AG09309 (cell line): Measurements from ENCODE around the gene ZFP14.
A peak's percentile ranks its signal among the peaks of the same experiment; 100 is the strongest.

ENCODE experiments used
- DNase-seq: peaks from one replicate; pipeline ENCODE4 v3.0.0-alpha.2; 2010; ENCODE audit warnings: low read depth
- H3K4me3 ChIP-seq: 2 replicates; pipeline ENCODE4 v1.5.1; 2011; ENCODE audit warnings: mild to moderate bottlenecking, low read depth, low read length, moderate library complexity; ENCODE audit not compliant: control insufficient read depth
- CTCF ChIP-seq: IDR thresholded peaks from 2 replicates; pipeline ENCODE4 v1.5.1; 2011; ENCODE audit warnings: mild to moderate bottlenecking, low read depth, low read length, inconsistent platforms; ENCODE audit not compliant: insufficient read depth, control insufficient read depth; ENCODE audit errors: missing control alignments

ZFP14 gene

GRCh38 chr19:36417752-36418286 lies 38.8 kb upstream of the ZFP14 start:
- DNase-seq = no peak
- peak overlapping the region; percentile 75 for H3K4me3 ChIP-seq
- no peak for TF ChIP-seq CTCF

GRCh38 chr19:36409841-36410240 lies 30.8 kb upstream of the ZFP14 start:
- no peak overlapping the region for H3K4me3 ChIP-seq
- no peak for DNase-seq
- TF ChIP-seq CTCF = no peak

GRCh38 chr19:36408101-36408500 lies 29.1 kb upstream of the ZFP14 start:
- no peak for TF ChIP-seq CTCF
- DNase-seq = no peak
- no peak overlapping the region for H3K4me3 ChIP-seq

- H3K4me3 ChIP-seq = no peak overlapping the region
- no peak for DNase-seq
- TF ChIP-seq CTCF = no peak
These were observed 25.5 kb upstream of the ZFP14 start for GRCh38 chr19:36404498-36404897.

- TF ChIP-seq CTCF = no peak
- no peak overlapping the region for H3K4me3 ChIP-seq
- no peak for DNase-seq
These were observed 22.5 kb upstream of the ZFP14 start for GRCh38 chr19:36401475-36401874.

GRCh38 chr19:36398571-36398970 lies 19.6 kb upstream of the ZFP14 start:
- TF ChIP-seq CTCF = no peak
- DNase-seq = no peak
- no peak overlapping the region for H3K4me3 ChIP-seq
